Measurements from ENCODE around the gene ZNF365.

DNA sequence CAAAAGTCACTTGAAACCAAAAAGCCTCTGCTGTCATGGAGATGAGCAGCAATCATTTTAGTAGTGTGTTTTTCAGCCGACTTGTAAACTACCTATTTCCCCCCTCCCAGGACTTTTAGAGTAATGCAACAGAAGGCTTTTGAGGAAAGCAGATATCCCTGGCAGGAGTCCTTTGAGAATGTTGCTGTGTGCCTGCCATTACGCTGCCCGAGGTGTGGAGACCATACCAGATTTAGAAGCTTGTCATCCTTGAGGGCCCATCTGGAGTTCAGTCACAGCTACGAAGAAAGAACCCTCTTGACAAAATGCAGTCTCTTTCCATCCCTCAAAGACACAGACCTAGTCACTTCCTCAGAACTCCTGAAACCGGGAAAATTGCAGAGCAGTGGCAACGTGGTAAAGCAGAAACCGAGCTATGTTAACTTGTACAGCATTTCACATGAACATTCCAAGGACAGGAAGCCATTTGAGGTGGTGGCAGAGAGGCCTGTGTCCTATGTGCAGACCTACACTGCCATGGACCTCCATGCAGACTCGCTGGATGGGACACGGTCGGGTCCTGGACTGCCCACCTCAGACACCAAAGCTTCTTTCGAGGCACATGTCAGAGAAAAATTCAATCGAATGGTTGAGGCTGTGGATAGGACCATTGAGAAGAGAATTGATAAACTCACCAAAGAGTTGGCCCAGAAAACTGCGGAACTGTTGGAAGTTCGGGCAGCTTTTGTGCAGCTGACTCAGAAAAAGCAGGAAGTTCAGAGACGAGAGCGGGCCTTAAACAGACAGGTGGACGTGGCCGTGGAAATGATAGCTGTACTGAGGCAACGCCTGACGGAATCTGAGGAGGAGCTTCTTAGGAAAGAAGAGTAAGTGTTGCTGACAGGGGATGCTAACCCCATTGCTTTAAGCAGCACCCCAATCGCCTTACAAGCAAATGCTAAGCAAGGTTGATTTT lies 2.2 kb downstream of the ZNF365 start:
- TF ChIP-seq, protein P1, sequence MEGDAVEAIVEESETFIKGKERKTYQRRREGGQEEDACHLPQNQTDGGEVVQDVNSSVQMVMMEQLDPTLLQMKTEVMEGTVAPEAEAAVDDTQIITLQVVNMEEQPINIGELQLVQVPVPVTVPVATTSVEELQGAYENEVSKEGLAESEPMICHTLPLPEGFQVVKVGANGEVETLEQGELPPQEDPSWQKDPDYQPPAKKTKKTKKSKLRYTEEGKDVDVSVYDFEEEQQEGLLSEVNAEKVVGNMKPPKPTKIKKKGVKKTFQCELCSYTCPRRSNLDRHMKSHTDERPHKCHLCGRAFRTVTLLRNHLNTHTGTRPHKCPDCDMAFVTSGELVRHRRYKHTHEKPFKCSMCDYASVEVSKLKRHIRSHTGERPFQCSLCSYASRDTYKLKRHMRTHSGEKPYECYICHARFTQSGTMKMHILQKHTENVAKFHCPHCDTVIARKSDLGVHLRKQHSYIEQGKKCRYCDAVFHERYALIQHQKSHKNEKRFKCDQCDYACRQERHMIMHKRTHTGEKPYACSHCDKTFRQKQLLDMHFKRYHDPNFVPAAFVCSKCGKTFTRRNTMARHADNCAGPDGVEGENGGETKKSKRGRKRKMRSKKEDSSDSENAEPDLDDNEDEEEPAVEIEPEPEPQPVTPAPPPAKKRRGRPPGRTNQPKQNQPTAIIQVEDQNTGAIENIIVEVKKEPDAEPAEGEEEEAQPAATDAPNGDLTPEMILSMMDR (IDR thresholded peaks at IDR 0.05; ENCODE audit: insufficient read depth, low read depth, low read length): no peak
- no peak for TF ChIP-seq EZH2 (IDR thresholded peaks at IDR 0.05; ENCODE audit: insufficient read depth, low read length)
